ENCODE results near the gene IQCE.

IQCE gene

DNA sequence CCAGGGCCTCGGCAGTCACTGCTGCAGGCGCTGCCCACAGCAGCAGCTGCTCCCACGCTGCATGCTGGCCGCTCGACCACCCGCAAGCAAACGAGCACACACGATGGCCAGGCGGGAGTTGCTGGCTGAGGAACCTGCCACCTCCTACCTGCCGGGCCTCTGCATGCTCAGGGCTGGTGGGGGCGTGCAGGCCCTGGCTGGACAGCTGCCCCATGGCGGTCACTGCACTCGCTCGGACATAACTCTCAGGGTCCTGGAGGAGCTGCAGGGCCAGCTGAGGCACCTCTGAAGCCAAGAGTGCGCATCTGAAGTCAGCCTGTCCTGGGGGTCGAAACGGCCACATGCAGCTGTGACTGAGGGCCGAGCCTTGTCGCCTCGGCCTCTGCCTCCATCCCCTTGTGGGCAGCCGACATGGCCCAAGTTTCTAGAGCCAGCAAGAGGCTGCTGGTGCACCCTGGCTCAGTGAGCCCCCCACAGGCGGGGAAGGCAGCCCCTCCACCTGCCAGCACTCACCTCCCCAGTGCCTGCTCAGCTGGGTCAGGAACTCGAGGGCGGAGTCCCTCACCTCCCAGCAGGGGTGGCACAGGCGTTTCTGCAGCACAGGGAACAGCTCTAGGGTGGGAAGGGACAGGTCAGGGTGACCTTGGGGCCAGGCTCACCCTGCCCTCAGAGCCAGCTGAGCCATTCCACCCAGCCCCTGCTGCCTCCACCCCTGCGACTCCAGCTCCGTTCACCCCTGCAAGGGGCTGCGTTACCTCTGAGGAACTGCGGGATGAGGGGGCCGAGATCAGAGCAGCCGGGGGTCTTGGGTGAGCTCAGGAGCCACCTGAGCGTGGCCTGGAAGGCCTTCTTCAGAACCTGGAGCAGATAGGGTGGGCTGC, 19.5 kb upstream of the IQCE start:
- no peak overlapping the region for H3K4me3 ChIP-seq (ENCODE audit: low read depth, low read length)
- no peaks in the 10 kb centered on the region for H3K27me3 ChIP-seq (ENCODE audit: control insufficient read depth, insufficient read depth, low read length)
- no peak overlapping the region for H3K9ac ChIP-seq (ENCODE audit: low read depth, low read length)
- H3K4me1 ChIP-seq (ENCODE audit: control insufficient read depth, insufficient read depth, low read length) = no peaks in the 10 kb centered on the region
- peaks cover 49% of the 10 kb centered on the region for H3K36me3 ChIP-seq (ENCODE audit: control insufficient read depth, insufficient read depth, low read length)
- H3K9me3 ChIP-seq (ENCODE audit: control insufficient read depth, insufficient read depth, low read length) = no peaks in the 10 kb centered on the region

DNA sequence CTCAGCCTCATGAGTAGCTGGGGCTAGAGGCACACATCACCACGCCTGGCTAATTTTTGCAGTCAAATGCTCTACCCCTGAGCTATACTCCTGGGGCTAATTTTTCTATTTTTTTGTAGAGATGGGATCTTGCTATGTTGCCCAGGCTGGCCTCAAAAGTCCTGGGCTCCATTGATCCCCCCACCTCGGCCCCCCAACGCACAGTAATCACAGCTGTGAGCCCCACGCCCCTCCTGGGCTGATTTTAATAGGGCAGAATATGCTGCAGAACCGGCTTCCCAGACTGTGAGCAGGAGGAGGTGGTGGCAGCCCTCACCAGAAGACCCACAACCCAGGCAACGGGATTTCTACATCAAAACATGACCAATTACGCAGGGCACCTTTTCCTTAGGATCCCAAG, 18.6 kb upstream of the IQCE start:
- Histone ChIP-seq H3K36me3 (ENCODE audit: control insufficient read depth, insufficient read depth, low read length) (peaks cover 54% of the 10 kb centered on the region), H3K27me3 (ENCODE audit: control insufficient read depth, insufficient read depth, low read length) (no peaks in the 10 kb centered on the region), H3K4me3 (ENCODE audit: low read depth, low read length) (no peak overlapping the region), H3K9me3 (ENCODE audit: control insufficient read depth, insufficient read depth, low read length) (no peaks in the 10 kb centered on the region), H3K9ac (ENCODE audit: low read depth, low read length) (no peak overlapping the region), H3K4me1 (ENCODE audit: control insufficient read depth, insufficient read depth, low read length) (no peaks in the 10 kb centered on the region)

GRCh38 chr7:2540641-2541051, 18.1 kb upstream of the IQCE start:
- H3K9me3 ChIP-seq (ENCODE audit: control insufficient read depth, insufficient read depth, low read length) = no peaks in the 10 kb centered on the region
- H3K4me1 ChIP-seq (ENCODE audit: control insufficient read depth, insufficient read depth, low read length) = no peaks in the 10 kb centered on the region
- H3K27me3 ChIP-seq (ENCODE audit: control insufficient read depth, insufficient read depth, low read length) = no peaks in the 10 kb centered on the region
- no peak overlapping the region for H3K4me3 ChIP-seq (ENCODE audit: low read depth, low read length)
- peaks cover 54% of the 10 kb centered on the region for H3K36me3 ChIP-seq (ENCODE audit: control insufficient read depth, insufficient read depth, low read length)
- no peak overlapping the region for H3K9ac ChIP-seq (ENCODE audit: low read depth, low read length)

GRCh38 chr7:2541291-2542010, 17.3 kb upstream of the IQCE start:
- H3K4me1 ChIP-seq (ENCODE audit: control insufficient read depth, insufficient read depth, low read length) = no peaks in the 10 kb centered on the region
- no peaks in the 10 kb centered on the region for H3K9me3 ChIP-seq (ENCODE audit: control insufficient read depth, insufficient read depth, low read length)
- no peak overlapping the region for H3K4me3 ChIP-seq (ENCODE audit: low read depth, low read length)
- H3K9ac ChIP-seq (ENCODE audit: low read depth, low read length) = no peak overlapping the region
- H3K27me3 ChIP-seq (ENCODE audit: control insufficient read depth, insufficient read depth, low read length) = no peaks in the 10 kb centered on the region
- H3K36me3 ChIP-seq (ENCODE audit: control insufficient read depth, insufficient read depth, low read length) = peaks cover 59% of the 10 kb centered on the region

GRCh38 chr7:2542011-2542915, 16.5 kb upstream of the IQCE start:
- Histone ChIP-seq H3K9me3 (ENCODE audit: control insufficient read depth, insufficient read depth, low read length) (no peaks in the 10 kb centered on the region), H3K4me1 (ENCODE audit: control insufficient read depth, insufficient read depth, low read length) (no peaks in the 10 kb centered on the region), H3K27me3 (ENCODE audit: control insufficient read depth, insufficient read depth, low read length) (no peaks in the 10 kb centered on the region), H3K9ac (ENCODE audit: low read depth, low read length) (no peak overlapping the region), H3K36me3 (ENCODE audit: control insufficient read depth, insufficient read depth, low read length) (peaks cover 66% of the 10 kb centered on the region), H3K4me3 (ENCODE audit: low read depth, low read length) (no peak overlapping the region)

DNA sequence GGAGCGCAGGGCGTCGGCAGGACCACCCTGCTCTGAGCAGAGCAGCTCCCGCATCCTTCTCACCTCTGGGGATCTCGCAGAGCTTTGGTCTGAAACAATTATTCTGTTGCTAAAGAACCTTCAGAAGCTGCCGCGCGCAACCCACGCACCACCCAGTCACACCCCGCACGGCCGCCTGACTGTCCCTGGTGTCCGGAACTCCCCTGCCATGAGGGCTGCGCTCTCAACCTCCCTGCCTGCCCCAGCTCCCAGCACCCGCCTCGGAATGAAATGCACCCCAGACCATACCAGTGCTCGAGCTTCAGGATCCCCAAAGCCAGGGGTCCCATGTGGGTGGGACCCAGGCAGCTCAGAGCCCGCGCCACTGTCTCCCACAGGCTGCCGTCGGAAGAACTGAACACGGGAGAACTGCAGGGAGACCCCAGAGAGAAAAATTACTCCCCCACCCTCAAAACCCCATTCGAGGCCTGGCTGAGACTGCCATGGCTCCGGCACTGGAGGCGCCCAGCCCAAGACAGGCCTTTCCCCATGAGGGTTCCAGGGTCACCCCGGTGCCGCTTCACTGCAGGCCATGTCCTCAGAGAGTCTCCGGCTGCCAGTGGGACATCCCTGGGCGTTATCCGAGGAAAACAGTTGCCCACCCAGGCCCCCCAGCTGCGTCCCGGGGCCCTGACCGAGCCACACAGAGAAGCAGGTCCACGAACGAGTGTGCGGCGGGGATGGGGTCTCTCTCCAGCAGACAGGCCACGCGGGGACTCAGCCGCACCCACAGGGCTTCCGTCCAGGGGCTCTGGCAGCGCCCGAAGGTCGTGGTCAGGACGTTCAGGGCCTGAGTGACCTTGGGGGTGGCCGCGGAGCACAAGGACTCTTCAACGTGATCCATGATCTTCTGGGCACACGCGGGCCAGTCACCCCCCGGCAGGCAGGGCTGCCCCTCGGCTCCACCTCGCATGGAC, 15.6 kb upstream of the IQCE start:
- Histone ChIP-seq H3K9me3 (ENCODE audit: control insufficient read depth, insufficient read depth, low read length) (no peaks in the 10 kb centered on the region), H3K36me3 (ENCODE audit: control insufficient read depth, insufficient read depth, low read length) (peaks cover 64% of the 10 kb centered on the region), H3K27me3 (ENCODE audit: control insufficient read depth, insufficient read depth, low read length) (no peaks in the 10 kb centered on the region), H3K4me3 (ENCODE audit: low read depth, low read length) (no peak overlapping the region), H3K4me1 (ENCODE audit: control insufficient read depth, insufficient read depth, low read length) (no peaks in the 10 kb centered on the region), H3K9ac (ENCODE audit: low read depth, low read length) (no peak overlapping the region)

DNA sequence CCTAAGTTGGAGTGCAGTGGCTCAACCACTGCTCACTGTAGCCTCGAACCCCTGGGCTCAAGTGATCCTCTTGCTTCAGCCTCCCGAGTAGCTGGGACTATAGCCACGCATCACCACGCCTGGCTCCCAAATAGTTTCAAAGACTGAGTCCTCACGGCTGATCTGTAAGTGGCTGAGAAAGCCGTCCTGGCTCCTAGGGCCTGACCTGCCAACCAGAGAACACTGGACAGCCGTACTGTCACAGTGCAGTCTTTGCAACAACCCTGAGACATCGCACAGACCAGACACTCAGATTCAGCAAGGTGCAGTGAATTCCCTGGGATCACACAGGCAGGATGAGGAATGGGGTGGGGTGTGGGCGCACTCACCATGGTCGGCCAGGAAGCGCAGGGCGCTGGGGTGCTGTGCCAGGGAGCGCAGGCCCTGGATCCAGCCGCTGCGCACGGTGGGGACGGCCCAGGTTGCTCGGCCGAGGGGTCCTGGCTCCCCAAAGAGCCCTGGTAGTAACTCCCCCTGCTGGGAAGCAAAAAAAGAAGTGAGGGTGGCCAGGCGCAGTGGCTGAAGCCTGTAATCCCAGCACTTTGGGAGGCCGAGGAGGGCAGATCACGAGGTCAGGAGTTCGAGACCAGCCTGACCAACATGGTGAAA, 14.1 kb upstream of the IQCE start:
- Histone ChIP-seq H3K4me1 (ENCODE audit: control insufficient read depth, insufficient read depth, low read length) (no peaks in the 10 kb centered on the region), H3K9me3 (ENCODE audit: control insufficient read depth, insufficient read depth, low read length) (no peaks in the 10 kb centered on the region), H3K27me3 (ENCODE audit: control insufficient read depth, insufficient read depth, low read length) (no peaks in the 10 kb centered on the region), H3K4me3 (ENCODE audit: low read depth, low read length) (no peak overlapping the region), H3K36me3 (ENCODE audit: control insufficient read depth, insufficient read depth, low read length) (peaks cover 54% of the 10 kb centered on the region), H3K9ac (ENCODE audit: low read depth, low read length) (no peak overlapping the region)

GRCh38 chr7:2545746-2546425, 12.9 kb upstream of the IQCE start:
- H3K36me3 ChIP-seq (ENCODE audit: control insufficient read depth, insufficient read depth, low read length) = peaks cover 45% of the 10 kb centered on the region
- no peak overlapping the region for H3K9ac ChIP-seq (ENCODE audit: low read depth, low read length)
- no peaks in the 10 kb centered on the region for H3K9me3 ChIP-seq (ENCODE audit: control insufficient read depth, insufficient read depth, low read length)
- no peak overlapping the region for H3K4me3 ChIP-seq (ENCODE audit: low read depth, low read length)
- H3K27me3 ChIP-seq (ENCODE audit: control insufficient read depth, insufficient read depth, low read length) = no peaks in the 10 kb centered on the region
- no peaks in the 10 kb centered on the region for H3K4me1 ChIP-seq (ENCODE audit: control insufficient read depth, insufficient read depth, low read length)

- Histone ChIP-seq H3K9ac (ENCODE audit: low read depth, low read length) (no peak overlapping the region), H3K36me3 (ENCODE audit: control insufficient read depth, insufficient read depth, low read length) (peaks cover 37% of the 10 kb centered on the region), H3K4me3 (ENCODE audit: low read depth, low read length) (no peak overlapping the region), H3K9me3 (ENCODE audit: control insufficient read depth, insufficient read depth, low read length) (no peaks in the 10 kb centered on the region), H3K27me3 (ENCODE audit: control insufficient read depth, insufficient read depth, low read length) (no peaks in the 10 kb centered on the region), H3K4me1 (ENCODE audit: control insufficient read depth, insufficient read depth, low read length) (no peaks in the 10 kb centered on the region)
These were observed 11.8 kb upstream of the IQCE start for GRCh38 chr7:2546776-2547586.

Data from iPS-15b (cell line).